Activated CD8-positive, alpha-beta memory T cell treated with anti-CD3 and anti-CD28 coated beads, Interleukin-2, amount 50 U/mL, for 24 hours (primary cell): Measurements from ENCODE around the gene TMEM239.
"Not testable (repeated sequence)": the region's sequence is repeated elsewhere in the genome, so short reads cannot be mapped to it uniquely, and the experiment has no call there.

Experiments
- DNase-seq: peaks from one replicate; pipeline ENCODE4 v3.0.0-alpha.2; 2020; ENCODE audit errors: extremely low read depth

TMEM239 gene

GRCh38 chr20:2799688-2800520 is 16.3 kb upstream of the TMEM239 start:
- no peak for DNase-seq

- no peak for DNase-seq
Measured at GRCh38 chr20:2800521-2801285, 15.5 kb upstream of the TMEM239 start, which contains the start of gene CPXM1. CPXM1 (minus strand) TSS chr20:2800627; CDS start chr20:2800572, 55 bp downstream.

GRCh38 chr20:2801286-2801728 is 14.9 kb upstream of the TMEM239 start:
- no peak for DNase-seq

GRCh38 chr20:2804041-2804828 is 11.9 kb upstream of the TMEM239 start:
- no peak for DNase-seq

- DNase-seq = no peak
Measured at GRCh38 chr20:2804852-2805688, 11.1 kb upstream of the TMEM239 start.

- no peak for DNase-seq
Measured at GRCh38 chr20:2805689-2806350, 10.3 kb upstream of the TMEM239 start.

GRCh38 chr20:2806351-2806701 is 9.8 kb upstream of the TMEM239 start:
- no peak for DNase-seq

- DNase-seq = no peak
Measured at GRCh38 chr20:2807019-2807418, 9.1 kb upstream of the TMEM239 start.

- DNase-seq = not testable (repeated sequence)
Measured at GRCh38 chr20:2807929-2808328, 8.2 kb upstream of the TMEM239 start.

GRCh38 chr20:2809690-2810089 is 6.5 kb upstream of the TMEM239 start:
- DNase-seq = no peak

- no peak for DNase-seq
Measured at GRCh38 chr20:2812189-2812588, 4.0 kb upstream of the TMEM239 start.

- no peak for DNase-seq
Measured at GRCh38 chr20:2814076-2814475, 2.1 kb upstream of the TMEM239 start.

- DNase-seq = no peak
Measured at GRCh38 chr20:2814587-2815051, 1.5 kb upstream of the TMEM239 start, which contains the start of gene C20orf141. C20orf141 (plus strand) TSS chr20:2814987; CDS start chr20:2815185, 198 bp downstream.

GRCh38 chr20:2815242-2815900 is 793 bp upstream of the TMEM239 start:
- DNase-seq = no peak

- DNase-seq = no peak
Measured at GRCh38 chr20:2816583-2817340, 598 bp downstream of the TMEM239 start.

- DNase-seq = no peak
Measured at GRCh38 chr20:2817341-2817726, 1.2 kb downstream of the TMEM239 start.

- no peak for DNase-seq
Measured at GRCh38 chr20:2817891-2818595, 1.9 kb downstream of the TMEM239 start.

- DNase-seq = no peak
Measured at GRCh38 chr20:2820084-2820895, 4.1 kb downstream of the TMEM239 start.
